CD4-positive, alpha-beta T cell treated with Interleukin-1 beta for 1 hour (primary cell): ENCODE data around the gene CNOT10.

ENCODE experiments used
- DNase-seq, 2 donors: peaks; one replicate each; pipeline ENCODE4 v3.0.0-alpha.2; 2020 to 2022

The CNOT10 gene

DNA sequence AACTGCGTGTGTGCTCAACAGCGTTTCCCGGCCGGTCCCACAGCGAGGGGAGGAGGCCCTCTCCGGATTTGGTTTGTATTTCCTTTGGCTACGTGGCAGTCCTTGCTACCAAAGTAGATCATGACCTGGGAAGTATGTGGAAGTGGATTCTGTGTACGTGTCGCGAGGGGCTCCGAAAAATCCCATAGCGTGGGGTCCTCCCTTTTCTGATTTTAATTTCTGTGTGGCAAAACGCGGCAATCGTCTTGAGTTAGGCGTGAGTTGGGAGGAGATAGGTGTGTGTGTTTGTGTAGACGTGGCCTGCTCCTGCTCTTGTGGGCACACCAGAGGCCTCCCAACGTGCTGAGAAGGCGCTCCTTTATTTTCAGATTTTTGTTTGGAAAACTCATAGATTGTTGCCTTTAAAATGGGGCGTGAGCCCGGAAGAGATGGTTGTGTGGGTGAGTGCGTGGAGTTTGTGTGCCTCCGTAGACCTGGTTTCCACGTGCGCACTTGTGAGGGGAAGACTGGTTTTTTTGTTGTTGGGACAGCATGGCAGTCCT, 134.1 kb downstream of the CNOT10 start:
- DNase-seq: no peak

- no peak for DNase-seq
Measured at GRCh38 chr3:32819551-32820348, 134.8 kb downstream of the CNOT10 start.

- no peak for DNase-seq
Measured at GRCh38 chr3:32820430-32820829, 135.4 kb downstream of the CNOT10 start.

DNA sequence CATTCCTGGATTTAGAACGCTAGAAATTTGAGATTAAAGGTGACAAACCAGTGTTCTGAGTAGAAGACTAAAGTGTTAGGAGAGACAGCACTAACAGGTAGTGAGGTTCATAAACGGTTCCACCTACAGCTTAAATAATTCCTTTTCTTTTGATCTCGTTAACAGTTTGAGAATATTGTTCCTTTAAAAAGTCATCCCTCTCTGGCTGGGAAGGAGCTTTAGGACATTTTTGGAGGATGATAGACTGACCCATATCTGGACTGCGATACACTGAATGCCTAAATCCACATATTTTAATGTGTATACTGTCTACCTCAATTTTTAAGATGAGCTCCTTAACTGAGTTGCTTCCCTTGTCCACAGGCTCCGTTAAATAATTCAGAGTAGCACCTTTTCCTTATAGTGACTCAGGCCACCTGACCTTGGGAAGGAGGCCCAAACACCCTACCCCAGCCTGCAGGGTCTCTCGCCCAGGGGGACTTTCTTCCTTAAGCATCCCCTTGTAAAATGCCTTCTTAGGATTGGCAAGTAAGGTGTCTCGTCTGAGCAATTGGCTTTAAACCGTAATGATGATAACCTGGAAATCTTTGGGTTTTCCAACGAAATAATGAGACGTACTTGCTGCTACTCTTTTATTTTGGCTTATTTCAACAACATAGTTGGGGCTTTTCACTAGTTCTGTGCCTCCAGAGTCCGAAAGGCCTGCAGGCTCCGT, 136.1 kb downstream of the CNOT10 start:
- DNase-seq: no peak

DNA sequence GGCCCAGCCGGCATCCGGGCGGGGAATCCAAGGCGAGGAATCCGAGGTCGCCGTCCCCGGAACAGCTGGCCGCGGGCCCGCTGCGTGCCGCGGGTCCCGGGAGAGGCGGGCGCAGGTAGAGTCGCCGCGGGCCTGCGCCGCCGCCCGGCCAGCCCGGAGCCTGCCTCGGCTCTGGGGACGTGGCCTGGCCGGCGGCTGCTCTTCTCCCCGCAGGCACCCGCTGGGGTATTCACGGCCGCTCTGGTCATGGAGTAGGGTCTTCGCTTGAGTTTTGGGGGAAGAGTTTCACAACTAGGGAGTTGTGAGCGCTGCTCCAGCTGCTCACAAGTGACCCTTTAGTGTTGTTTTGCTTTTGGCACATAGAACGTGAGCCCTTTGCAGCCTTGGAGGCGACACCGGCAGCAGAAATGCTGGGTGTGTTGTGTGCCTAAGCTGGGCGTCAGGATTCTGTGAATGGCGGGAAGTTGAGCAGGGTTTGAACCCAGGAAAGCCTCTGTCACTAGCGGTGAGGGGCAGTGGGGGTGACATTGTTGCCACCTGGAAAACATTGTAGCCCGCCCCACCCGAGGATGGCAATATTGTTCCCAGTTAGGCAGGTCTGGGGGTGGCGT, 136.8 kb downstream of the CNOT10 start:
- DNase-seq: no peak

DNA sequence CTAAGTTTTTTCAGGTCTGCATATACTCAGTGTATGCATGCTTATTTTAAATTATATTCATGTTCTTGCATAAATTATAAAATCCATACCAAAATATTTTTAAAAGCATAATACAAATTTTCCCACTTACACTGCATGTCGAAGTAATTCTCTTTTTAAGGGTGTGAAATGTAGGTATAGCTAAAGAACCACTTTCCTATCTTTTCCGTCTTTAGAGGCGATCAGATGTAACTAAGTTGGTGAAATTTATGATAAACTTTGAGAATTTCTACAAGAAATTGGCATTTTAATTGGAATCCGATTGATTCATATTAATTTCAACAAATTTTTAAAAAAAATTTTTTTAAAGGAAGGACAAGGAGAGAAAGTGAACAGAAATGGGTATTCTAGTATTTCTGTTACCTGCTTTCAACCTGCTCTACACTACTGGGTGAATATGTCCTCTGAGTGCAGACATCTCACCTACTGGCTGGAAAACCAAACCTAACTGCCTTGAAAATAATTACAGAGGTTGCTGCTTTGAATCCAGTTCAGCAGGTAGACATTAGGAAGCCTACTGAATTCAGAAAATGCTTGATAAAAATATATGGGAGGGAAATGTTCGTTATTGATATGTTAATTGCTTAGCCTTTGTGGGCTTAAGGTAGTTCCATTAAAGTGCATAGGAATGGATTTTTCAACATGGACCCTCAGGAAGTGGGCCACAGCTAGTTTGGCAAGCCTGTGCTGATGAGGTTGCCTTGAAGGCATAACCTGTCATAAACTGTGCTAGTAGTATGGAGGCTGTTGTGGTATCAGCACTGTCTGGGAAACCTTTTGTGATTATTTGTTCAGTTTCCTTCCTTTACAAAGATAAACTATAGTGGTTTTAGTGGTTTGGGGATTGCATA, 137.9 kb downstream of the CNOT10 start:
- no peak for DNase-seq
